GM23248 (cell line): ENCODE results near the gene CDX2. TPM values are rescaled to one million over a fixed set of nuclear protein-coding genes. Genes with fewer than 3 reads are reported as not detected.

Experiments
- DNase-seq: peaks from one replicate; pipeline ENCODE4 v3.0.0-alpha.2; 2015
- H2AFZ ChIP-seq: fragments of 200-600 bp; sonication (generic); 2 replicates; pipeline ENCODE4 v1.6.1; 2016; ENCODE audit warnings: antibody characterized with exemption
- H3F3A ChIP-seq: fragments of 200-600 bp; sonication (generic); 2 replicates; pipeline ENCODE4 v1.6.1; 2016; ENCODE audit warnings: mild to moderate bottlenecking, antibody characterized with exemption, mixed run types; ENCODE audit not compliant: insufficient read depth
- H3K27ac ChIP-seq: fragments of 200-600 bp; sonication (generic); 2 replicates; pipeline ENCODE4 v1.5.1; 2016; ENCODE audit warnings: mild to moderate bottlenecking
- H3K27me3 ChIP-seq: fragments of 200-600 bp; sonication (generic); replicated peaks from 2 replicates; pipeline ENCODE4 v1.6.1; 2016; ENCODE audit warnings: mild to moderate bottlenecking; ENCODE audit not compliant: insufficient read depth
- H3K36me3 ChIP-seq: fragments of 200-600 bp; sonication (generic); 2 replicates; pipeline ENCODE4 v1.6.1; 2016; ENCODE audit warnings: low read depth, mild to moderate bottlenecking
- H3K4me1 ChIP-seq: fragments of 200-600 bp; sonication (generic); 2 replicates; pipeline ENCODE4 v1.6.1; 2016; ENCODE audit warnings: mild to moderate bottlenecking; ENCODE audit not compliant: insufficient read depth
- H3K4me2 ChIP-seq: fragments of 200-600 bp; sonication (generic); one replicate; pipeline ENCODE4 v1.6.1; 2016; ENCODE audit warnings: mild to moderate bottlenecking; ENCODE audit not compliant: unreplicated experiment
- H3K4me3 ChIP-seq: fragments of 200-600 bp; sonication (generic); 2 replicates; pipeline ENCODE4 v1.5.1; 2016; ENCODE audit warnings: mild to moderate bottlenecking
- H3K79me2 ChIP-seq: fragments of 200-600 bp; sonication (generic); 2 replicates; pipeline ENCODE4 v1.6.1; 2016; ENCODE audit warnings: mild to moderate bottlenecking; ENCODE audit not compliant: insufficient read depth
- H3K9ac ChIP-seq: fragments of 200-600 bp; sonication (generic); 2 replicates; pipeline ENCODE4 v1.6.1; 2016; ENCODE audit warnings: mild to moderate bottlenecking
- H3K9me2 ChIP-seq: fragments of 200-600 bp; sonication (generic); 2 replicates; pipeline ENCODE4 v1.6.1; 2016; ENCODE audit warnings: mixed run types, mild to moderate bottlenecking, moderate library complexity; ENCODE audit not compliant: insufficient read depth
- H3K9me3 ChIP-seq: fragments of 200-600 bp; sonication (generic); one replicate; pipeline ENCODE4 v1.6.1; 2017; ENCODE audit warnings: low read depth
- H4K20me1 ChIP-seq: fragments of 200-600 bp; sonication (generic); 2 replicates; pipeline ENCODE4 v1.6.0; 2016; ENCODE audit not compliant: insufficient read depth
- EZH2 ChIP-seq: fragments of 200-600 bp; sonication (generic); IDR thresholded peaks from 2 replicates; pipeline ENCODE4 v1.6.1; 2018; ENCODE audit warnings: antibody characterized with exemption, mild to moderate bottlenecking; ENCODE audit not compliant: insufficient read depth, poor library complexity, severe bottlenecking
- EZH2phosphoT487 ChIP-seq: fragments of 200-600 bp; sonication (generic); IDR thresholded peaks from 2 replicates; pipeline ENCODE4 v1.6.1; 2018; ENCODE audit warnings: antibody characterized with exemption, moderate library complexity, mild to moderate bottlenecking, low read depth; ENCODE audit not compliant: insufficient read depth
- WGBS, 2 experiments: methylation state at CpG; one replicate each; pipeline ENCODE4 v1.1.6; 2015 to 2017; ENCODE audit warnings: low lambda C conversion rate in 2 of 2, low coverage in 1 of 2; ENCODE audit errors: missing lambda C conversion rate in 2 of 2; 5-methylcytosine and 5-hydroxymethylcytosine counted together
- in situ Hi-C: fragments of 300-500 bp; cut with MboI; formaldehyde crosslinking; loops from 2 replicates; pipeline ENCODE4 v1.15.0; 2020
- polyA plus RNA-seq: library from polyadenylated mRNA; unstranded; fragments of >200 nt; fragmentation: Nextera tagmentation; extraction: Ambion mirVana; gene quantifications from 2 replicates; pipeline ENCODE4 v1.2.1, GENCODE V29; 2016
- small RNA-seq: library from RNA; depleted of rRNA; stranded (forward); fragments of <200 nt; gene quantifications from one replicate; pipeline ENCODE3, GENCODE V24; 2014; ENCODE audit warnings: low read depth, low replicate concordance
- total RNA-seq: library from RNA; depleted of rRNA; stranded (reverse); fragments of >200 nt; shearing (Covaris generic); gene quantifications from 2 replicates; pipeline ENCODE4 v1.2.3, GENCODE V29; 2014; rRNA removed

CDX2 gene
- total and polyA plus RNA-seq, 2 experiments from 2014 or later: not detected

- H4K20me1 ChIP-seq: no peaks in the 10 kb centered on the region
- H3K4me1 ChIP-seq: no peaks in the 10 kb centered on the region
- 12% methylated on average over 48 of the region's 48 CpGs for WGBS, 2 experiments
- H3K27me3 ChIP-seq: peaks cover 91% of the 10 kb centered on the region
- no peak for DNase-seq
- in situ Hi-C loops: no loop called here
- H3K9me3 ChIP-seq: no peaks in the 10 kb centered on the region
- H3K36me3 ChIP-seq: no peaks in the 10 kb centered on the region
- no peak overlapping the region for H3K4me2 ChIP-seq
- TF ChIP-seq EZH2: peak; percentile 89
- 0 out of 2 replicates have a peak, but pooled peaks have one; percentile 11 for TF ChIP-seq EZH2phosphoT487
- no peak overlapping the region for H3K4me3 ChIP-seq
- H3K27ac ChIP-seq: no peak overlapping the region
- no peaks in the 10 kb centered on the region for H3F3A ChIP-seq
- H3K9me2 ChIP-seq: no peaks in the 10 kb centered on the region
- H2AFZ ChIP-seq: no peak overlapping the region
- H3K9ac ChIP-seq: no peak overlapping the region
- H3K79me2 ChIP-seq: no peaks in the 10 kb centered on the region
Measured at GRCh38 chr13:27917121-27917947, 51.8 kb downstream of the CDX2 start.

- peaks cover 78% of the 10 kb centered on the region for H3K27me3 ChIP-seq
- 40 to 42% methylated on average over 10 of the region's 10 CpGs for WGBS, 2 experiments
- DNase-seq: no peak
Measured at GRCh38 chr13:27915301-27916207, 53.6 kb downstream of the CDX2 start.

GRCh38 chr13:27913160-27913559, 56.0 kb downstream of the CDX2 start:
- Histone ChIP-seq H3K4me3 (no peak overlapping the region), H3K27ac (no peak overlapping the region), H4K20me1 (no peaks in the 10 kb centered on the region), H3K9me3 (no peaks in the 10 kb centered on the region), H3K4me1 (no peaks in the 10 kb centered on the region), H2AFZ (no peak overlapping the region), H3K79me2 (no peaks in the 10 kb centered on the region), H3K27me3 (peaks cover 58% of the 10 kb centered on the region), H3K4me2 (no peak overlapping the region), H3K36me3 (no peaks in the 10 kb centered on the region), H3K9me2 (no peaks in the 10 kb centered on the region), H3K9ac (no peak overlapping the region), H3F3A (no peaks in the 10 kb centered on the region)
- in situ Hi-C loops: no loop called here
- DNase-seq: no peak
- 27 to 42% methylated on average over 1 of the region's 1 CpG for WGBS, 2 experiments
- TF ChIP-seq EZH2phosphoT487 (no peak), EZH2 (no peak)

More at GRCh38 chr13:27915301-27916207, 53.6 kb downstream of the CDX2 start:
- no peaks in the 10 kb centered on the region for H3K79me2 ChIP-seq
- no peaks in the 10 kb centered on the region for H3K9me3 ChIP-seq
- in situ Hi-C loops: no loop called here
- no peak for TF ChIP-seq EZH2phosphoT487
- no peak for TF ChIP-seq EZH2
- H3K4me1 ChIP-seq: no peaks in the 10 kb centered on the region
- H3K4me2 ChIP-seq: no peak overlapping the region
- no peak overlapping the region for H3K27ac ChIP-seq
- H3F3A ChIP-seq: no peaks in the 10 kb centered on the region
- H3K9me2 ChIP-seq: no peaks in the 10 kb centered on the region
- H2AFZ ChIP-seq: no peak overlapping the region
- H3K36me3 ChIP-seq: no peaks in the 10 kb centered on the region
- H3K9ac ChIP-seq: no peak overlapping the region
- no peaks in the 10 kb centered on the region for H4K20me1 ChIP-seq
- H3K4me3 ChIP-seq: no peak overlapping the region

- no peaks in the 10 kb centered on the region for H3F3A ChIP-seq
- H2AFZ ChIP-seq: no peak overlapping the region
- no peaks in the 10 kb centered on the region for H3K9me3 ChIP-seq
- WGBS, 2 experiments: 19 to 23% methylated on average over 2 of the region's 2 CpGs
- no peaks in the 10 kb centered on the region for H3K79me2 ChIP-seq
- H3K9me2 ChIP-seq: no peaks in the 10 kb centered on the region
- H3K4me1 ChIP-seq: no peaks in the 10 kb centered on the region
- no peaks in the 10 kb centered on the region for H4K20me1 ChIP-seq
- H3K4me2 ChIP-seq: no peak overlapping the region
- H3K4me3 ChIP-seq: no peak overlapping the region
- no peak for DNase-seq
- H3K9ac ChIP-seq: no peak overlapping the region
- H3K36me3 ChIP-seq: no peaks in the 10 kb centered on the region
- no peak overlapping the region for H3K27ac ChIP-seq
- peaks cover 41% of the 10 kb centered on the region for H3K27me3 ChIP-seq
- TF ChIP-seq EZH2phosphoT487: no peak
- TF ChIP-seq EZH2: no peak
- in situ Hi-C loops: no loop called here
Measured at GRCh38 chr13:27911521-27911920, 57.6 kb downstream of the CDX2 start.

Small RNA genes within 50 kb of the gene (small RNA-seq; reads per million reads assigned to genes)
- gene ATP5F1EP2: not detected
- gene RN7SL272P: not detected

Other genes with a start within 250 kb of the CDX2 start
- gene GSX1, start 176.8 kb downstream of the CDX2 start, total RNA-seq: not detected in 2 replicates
- gene GSX1, start 176.8 kb downstream of the CDX2 start, polyA plus RNA-seq: not detected in 2 replicates
- not detected in 2 replicates for gene PDX1, start 49.3 kb downstream of the CDX2 start, total RNA-seq
- gene PDX1, start 49.3 kb downstream of the CDX2 start, polyA plus RNA-seq: not detected in 2 replicates
- gene URAD, start 19.4 kb upstream of the CDX2 start, total RNA-seq: not detected in 2 replicates
- gene URAD, start 19.4 kb upstream of the CDX2 start, polyA plus RNA-seq: not detected in 2 replicates
- not detected in 2 replicates for gene FLT3, start 131.3 kb upstream of the CDX2 start, total RNA-seq
- gene FLT3, start 131.3 kb upstream of the CDX2 start, polyA plus RNA-seq: not detected in 2 replicates
- 16.7 and 17.3 TPM in 2 replicates for gene PAN3, start 169.2 kb upstream of the CDX2 start, total RNA-seq
- 14.7 and 16.7 TPM in 2 replicates for gene PAN3, start 169.2 kb upstream of the CDX2 start, polyA plus RNA-seq